OCI-LY7 (cell line): ENCODE results near the gene TST.
"Not testable (repeated sequence)": the region's sequence is repeated elsewhere in the genome, so short reads cannot be mapped to it uniquely, and the experiment has no call there.

Source experiments
- CTCF ChIP-seq: fragments of 200-600 bp; sonication (generic); conservative IDR thresholded peaks from 2 replicates; pipeline ENCODE4 v1.5.1; 2014; ENCODE audit warnings: mild to moderate bottlenecking, antibody characterized with exemption, low read length, moderate library complexity, mixed read lengths
- EZH2phosphoT487 ChIP-seq: fragments of 200-600 bp; sonication (generic); IDR thresholded peaks from 2 replicates; pipeline ENCODE4 v1.6.1; 2018; ENCODE audit warnings: low read depth, borderline replicate concordance, mild to moderate bottlenecking, mixed run types, antibody characterized with exemption, low read length, moderate library complexity, mixed read lengths

GRCh38 chr22:36989012-36989411 lies 30.2 kb downstream of the TST start:
- TF ChIP-seq CTCF, EZH2phosphoT487: not testable (repeated sequence)
